Breast epithelium (tissue), 3 donors: ENCODE measurements around the gene SRSF4.

Source experiments
- CTCF ChIP-seq, 3 donors: fragments of 450-650 bp; IDR thresholded peaks; one replicate each; pipeline ENCODE4 v1.5.1; 2016 to 2017; ENCODE audit warnings: antibody characterized with exemption in 3 of 3, mild to moderate bottlenecking in 3 of 3, moderate library complexity in 3 of 3
- POLR2A ChIP-seq: fragments of 450-650 bp; IDR thresholded peaks from one replicate; pipeline ENCODE4 v1.6.1; 2016; ENCODE audit warnings: antibody characterized with exemption, mild to moderate bottlenecking, moderate library complexity
- POLR2AphosphoS5 ChIP-seq, 3 donors: sonication (generic); formaldehyde crosslinking; IDR thresholded peaks; one replicate each; pipeline ENCODE4 v1.6.1; 2017; ENCODE audit warnings: antibody characterized with exemption in 3 of 3

GRCh38 chr1:29218223-29218622 is 36.5 kb upstream of the SRSF4 start:
- no peak for TF ChIP-seq CTCF (IDR thresholded peaks at IDR 0.05)
- TF ChIP-seq POLR2A = no peak
- no peak for TF ChIP-seq POLR2AphosphoS5 (IDR thresholded peaks at IDR 0.05)
